AG04450 (cell line): ENCODE measurements around the gene MICOS13. TPM values are rescaled to one million over a fixed set of nuclear protein-coding genes. Genes with fewer than 3 reads are reported as not detected.

Experiments used
- CTCF ChIA-PET: fragments of 300-600, 350-600 bp; formaldehyde crosslinking; extraction: SDS; loops from one replicate; lab custom pipeline; 2022; ENCODE audit warnings: antibody characterized with exemption, inconsistent platforms; lab: Charles Lee
- POLR2A ChIA-PET: fragments of 350-600 bp; formaldehyde crosslinking; extraction: SDS; loops from one replicate; lab custom pipeline; 2021; ENCODE audit warnings: antibody characterized with exemption, inconsistent platforms; lab: Yijun Ruan, JAX
- DNase-seq: peaks from one replicate; pipeline ENCODE4 v3.0.0-alpha.2; 2011; ENCODE audit warnings: low read depth, low spot score
- H3K27ac ChIP-seq: one replicate; pipeline ENCODE4 v1.5.1; 2012; ENCODE audit warnings: low read depth, low read length, control low read depth
- H3K27me3 ChIP-seq: one replicate; pipeline ENCODE4 v1.6.0; 2012; ENCODE audit warnings: low read length; ENCODE audit not compliant: control insufficient read depth, insufficient read depth
- H3K4me3 ChIP-seq: 2 replicates; pipeline ENCODE4 v1.5.1; 2011; ENCODE audit warnings: mild to moderate bottlenecking, low read depth, low read length, control low read depth
- H3K9me3 ChIP-seq: 2 replicates; pipeline ENCODE4 v1.5.1; 2012; ENCODE audit warnings: low read length; ENCODE audit not compliant: control insufficient read depth, insufficient read depth
- CTCF ChIP-seq: IDR thresholded peaks from 2 replicates; pipeline ENCODE4 v1.5.1; 2011; ENCODE audit warnings: low read depth, low read length, control low read depth, inconsistent platforms
- polyA plus RNA-seq: library from polyadenylated mRNA; depleted of rRNA; stranded (reverse); fragments of >200 nt; gene quantifications from 2 replicates; pipeline ENCODE4 v1.2.3, GENCODE V29; 2011

MICOS13 gene
- polyA plus RNA-seq, 1 experiment, result 25.2 TPM

DNA sequence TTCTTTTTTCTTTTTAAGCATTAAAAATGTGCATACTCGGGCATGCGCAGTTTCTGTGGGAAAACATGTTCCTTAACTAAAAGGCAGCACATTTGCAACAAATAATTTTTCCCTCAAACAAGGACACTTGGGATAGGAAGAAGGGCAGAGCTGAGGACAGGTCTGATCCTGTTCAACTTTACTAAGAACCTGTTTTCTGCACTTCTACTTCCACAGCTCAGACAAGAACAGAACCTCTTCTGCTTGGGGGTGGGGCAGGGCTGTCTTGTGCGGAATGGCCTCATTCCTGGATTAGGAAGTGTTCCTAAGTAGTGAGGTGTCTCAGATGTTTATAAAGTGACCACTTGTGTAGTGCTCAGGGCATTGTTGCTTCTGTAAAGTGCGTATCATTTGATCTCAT lies 39.1 kb downstream of the MICOS13 start:
- no peak for DNase-seq
- POLR2A ChIA-PET, result no interaction called here
- no peaks in the 10 kb centered on the region for H3K9me3 ChIP-seq
- no peak for TF ChIP-seq CTCF
- no peak overlapping the region for H3K27ac ChIP-seq
- CTCF ChIA-PET, result no interaction called here
- no peak overlapping the region for H3K4me3 ChIP-seq
- H3K27me3 ChIP-seq, result no peaks in the 10 kb centered on the region

DNA sequence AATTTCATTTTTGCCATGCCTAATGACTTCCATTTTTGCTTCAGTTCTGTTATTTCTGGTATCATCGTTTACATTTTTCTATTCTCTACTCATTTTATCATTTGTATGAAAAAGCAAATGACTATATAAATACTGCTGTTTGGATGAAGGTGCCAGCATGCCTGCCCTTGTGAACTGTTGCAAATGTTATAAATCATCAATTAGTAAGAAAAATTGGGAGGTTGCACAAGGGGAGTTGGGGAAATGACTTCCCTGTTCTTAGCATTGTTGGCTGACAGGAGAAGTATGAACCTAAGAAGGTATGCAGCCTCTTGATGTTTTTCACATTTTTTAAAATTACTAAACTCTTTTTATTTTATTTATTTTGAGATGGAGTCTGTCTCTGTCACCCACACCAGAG lies 42.3 kb downstream of the MICOS13 start:
- ChIA-PET POLR2A (no interaction called here), CTCF (no interaction called here)
- Histone ChIP-seq H3K27me3 (no peaks in the 10 kb centered on the region), H3K9me3 (no peaks in the 10 kb centered on the region), H3K4me3 (no peak overlapping the region), H3K27ac (no peak overlapping the region)
- TF ChIP-seq CTCF, result no peak
- no peak for DNase-seq

DNA sequence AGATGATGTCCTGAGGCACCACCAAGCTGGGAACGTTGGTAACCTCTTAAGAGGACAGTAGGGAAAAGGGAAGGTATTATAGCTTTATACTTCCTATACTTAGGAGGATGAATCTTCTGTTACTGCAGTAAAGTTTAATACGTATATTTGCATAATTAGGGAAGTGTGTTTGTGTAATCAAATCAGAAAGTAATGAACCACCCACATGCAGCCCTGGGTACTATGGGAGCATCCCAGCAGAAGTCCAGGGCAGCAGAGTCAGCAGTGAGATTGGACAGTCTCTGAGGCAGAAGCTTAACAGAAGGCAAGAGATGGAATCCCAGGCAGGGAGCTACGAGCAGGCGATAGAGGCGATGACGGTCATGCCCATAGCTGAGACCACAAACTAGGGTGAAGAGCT lies 44.9 kb downstream of the MICOS13 start:
- DNase-seq, result no peak
- H3K27ac ChIP-seq, result no peak overlapping the region
- no peaks in the 10 kb centered on the region for H3K9me3 ChIP-seq
- TF ChIP-seq CTCF, result no peak
- no peaks in the 10 kb centered on the region for H3K27me3 ChIP-seq
- ChIA-PET POLR2A (interaction anchor here (0.5 kb wide), 1 partner anchor 20 kb away, joined by 5 read pairs; no protein-coding TSS in a partner anchor), CTCF (no interaction called here)
- H3K4me3 ChIP-seq, result no peak overlapping the region

GRCh38 chr19:5632657-5633056 lies 47.7 kb downstream of the MICOS13 start:
- TF ChIP-seq CTCF, result no peak
- H3K27ac ChIP-seq, result no peak overlapping the region
- H3K9me3 ChIP-seq, result no peaks in the 10 kb centered on the region
- no peak overlapping the region for H3K4me3 ChIP-seq
- H3K27me3 ChIP-seq, result no peaks in the 10 kb centered on the region
- POLR2A ChIA-PET, result no interaction called here
- CTCF ChIA-PET, result interaction anchor here (1.5 kb wide), 1 partner anchor 57 kb away, joined by 4 read pairs; the partner anchor contains the start of gene RPL36
- no peak for DNase-seq

DNA sequence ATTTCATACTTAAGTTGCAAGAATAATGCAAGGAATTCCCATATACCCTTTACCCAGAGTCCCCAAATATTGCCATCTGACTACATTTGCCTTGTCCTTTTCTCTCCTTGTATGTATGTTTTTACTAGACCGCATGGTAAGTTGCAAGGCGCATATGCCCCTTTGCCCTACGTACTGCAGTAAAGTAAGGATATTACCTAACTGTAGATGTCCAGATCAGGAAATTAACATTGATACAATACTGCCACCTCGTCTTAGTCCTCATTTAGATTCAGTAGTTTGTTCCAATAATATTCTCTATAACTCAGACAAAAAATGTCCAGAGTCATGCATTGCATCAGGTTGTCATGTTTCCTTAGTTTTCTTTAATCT lies 48.1 kb downstream of the MICOS13 start:
- Histone ChIP-seq H3K9me3 (no peaks in the 10 kb centered on the region), H3K27ac (no peak overlapping the region), H3K27me3 (no peaks in the 10 kb centered on the region), H3K4me3 (no peak overlapping the region)
- POLR2A ChIA-PET, result no interaction called here
- no peak for DNase-seq
- TF ChIP-seq CTCF, result no peak
- CTCF ChIA-PET, result interaction anchor here (1.5 kb wide), 1 partner anchor 58 kb away, joined by 4 read pairs; the partner anchor contains the start of gene RPL36
